Neural progenitor cell (in vitro differentiated cells): ENCODE measurements around the gene TGIF2. TPM values are rescaled to one million over a fixed set of nuclear protein-coding genes. Genes with fewer than 3 reads are reported as not detected.
"Not testable (repeated sequence)": the region's sequence is repeated elsewhere in the genome, so short reads cannot be mapped to it uniquely, and the experiment has no call there.

Source experiments
- DNase-seq: peaks from one replicate; pipeline ENCODE4 v3.0.0-alpha.2; 2016; ENCODE audit warnings: low spot score
- H2AFZ ChIP-seq: fragments of 200-600 bp; sonication (generic); replicated peaks from 2 replicates; pipeline ENCODE4 v1.6.1; 2016; ENCODE audit warnings: antibody characterized with exemption
- H3F3A ChIP-seq: fragments of 200-600 bp; sonication (generic); 2 replicates; pipeline ENCODE4 v1.6.1; 2016; ENCODE audit warnings: antibody characterized with exemption, low read depth
- H3K27ac ChIP-seq: fragments of 200-600 bp; sonication (generic); 2 replicates; pipeline ENCODE4 v1.5.1; 2016; ENCODE audit warnings: mild to moderate bottlenecking
- H3K27me3 ChIP-seq: fragments of 200-600 bp; sonication (generic); 2 replicates; pipeline ENCODE4 v1.6.1; 2016; ENCODE audit warnings: mild to moderate bottlenecking, moderate library complexity
- H3K36me3 ChIP-seq: fragments of 200-600 bp; sonication (generic); 2 replicates; pipeline ENCODE4 v1.5.1; 2016
- H3K4me1 ChIP-seq: fragments of 200-600 bp; sonication (generic); 2 replicates; pipeline ENCODE4 v1.6.1; 2016; ENCODE audit warnings: mixed run types
- H3K4me2 ChIP-seq: fragments of 200-600 bp; sonication (generic); 2 replicates; pipeline ENCODE4 v1.6.1; 2016
- H3K4me3 ChIP-seq: fragments of 200-600 bp; sonication (generic); 2 replicates; pipeline ENCODE4 v1.5.1; 2016
- H3K79me2 ChIP-seq: fragments of 200-600 bp; sonication (generic); 2 replicates; pipeline ENCODE4 v1.6.1; 2016; ENCODE audit warnings: low read depth
- H3K9ac ChIP-seq: fragments of 200-600 bp; sonication (generic); 2 replicates; pipeline ENCODE4 v1.6.1; 2016
- H3K9me3 ChIP-seq: fragments of 200-600 bp; sonication (generic); 2 replicates; pipeline ENCODE4 v1.5.1; 2016; ENCODE audit warnings: low read depth
- H4K20me1 ChIP-seq: fragments of 200-600 bp; sonication (generic); 2 replicates; pipeline ENCODE4 v1.6.1; 2016; ENCODE audit warnings: low read depth
- H3K27ac Mint-ChIP-seq: 3 replicates; pipeline ENCODE4 v1.8.0; 2021; ENCODE audit warnings: mixed read lengths
- H3K27me3 Mint-ChIP-seq: 2 replicates; pipeline ENCODE4 v1.8.0; 2022; ENCODE audit warnings: low read depth, mild to moderate bottlenecking, inconsistent platforms, moderate library complexity, mixed read lengths; ENCODE audit not compliant: insufficient read depth
- H3K36me3 Mint-ChIP-seq: 3 replicates; pipeline ENCODE4 v1.8.0; 2021; ENCODE audit warnings: mixed read lengths
- H3K4me1 Mint-ChIP-seq: 3 replicates; pipeline ENCODE4 v1.8.0; 2021; ENCODE audit warnings: mixed read lengths
- H3K4me3 Mint-ChIP-seq: 3 replicates; pipeline ENCODE4 v1.8.0; 2021; ENCODE audit warnings: mild to moderate bottlenecking, moderate library complexity, mixed read lengths
- H3K9me3 Mint-ChIP-seq: 3 replicates; pipeline ENCODE4 v1.8.0; 2020; ENCODE audit warnings: mixed read lengths
- EZH2 ChIP-seq: fragments of 200-600 bp; sonication (generic); IDR thresholded peaks from 2 replicates; pipeline ENCODE4 v1.6.1; 2017; ENCODE audit warnings: antibody characterized with exemption, mild to moderate bottlenecking, moderate library complexity
- EZH2phosphoT487 ChIP-seq: fragments of 200-600 bp; sonication (generic); IDR thresholded peaks from 2 replicates; pipeline ENCODE4 v1.6.1; 2017; ENCODE audit warnings: antibody characterized with exemption
- total RNA-seq: library from RNA; depleted of rRNA; stranded (reverse); fragments of >200 nt; gene quantifications from 2 replicates; pipeline ENCODE4 v1.2.3, GENCODE V29; 2015; ENCODE audit warnings: low replicate concordance
- TF ChIP-seq, protein P1 (sequence below): fragments of 200-600 bp; sonication (generic); IDR thresholded peaks from 2 replicates; pipeline ENCODE4 v1.5.1; 2017; ENCODE audit warnings: antibody characterized with exemption, mild to moderate bottlenecking

TGIF2 gene
- total RNA-seq, 1 donor from 2014 or later, result 67.1 TPM

DNA sequence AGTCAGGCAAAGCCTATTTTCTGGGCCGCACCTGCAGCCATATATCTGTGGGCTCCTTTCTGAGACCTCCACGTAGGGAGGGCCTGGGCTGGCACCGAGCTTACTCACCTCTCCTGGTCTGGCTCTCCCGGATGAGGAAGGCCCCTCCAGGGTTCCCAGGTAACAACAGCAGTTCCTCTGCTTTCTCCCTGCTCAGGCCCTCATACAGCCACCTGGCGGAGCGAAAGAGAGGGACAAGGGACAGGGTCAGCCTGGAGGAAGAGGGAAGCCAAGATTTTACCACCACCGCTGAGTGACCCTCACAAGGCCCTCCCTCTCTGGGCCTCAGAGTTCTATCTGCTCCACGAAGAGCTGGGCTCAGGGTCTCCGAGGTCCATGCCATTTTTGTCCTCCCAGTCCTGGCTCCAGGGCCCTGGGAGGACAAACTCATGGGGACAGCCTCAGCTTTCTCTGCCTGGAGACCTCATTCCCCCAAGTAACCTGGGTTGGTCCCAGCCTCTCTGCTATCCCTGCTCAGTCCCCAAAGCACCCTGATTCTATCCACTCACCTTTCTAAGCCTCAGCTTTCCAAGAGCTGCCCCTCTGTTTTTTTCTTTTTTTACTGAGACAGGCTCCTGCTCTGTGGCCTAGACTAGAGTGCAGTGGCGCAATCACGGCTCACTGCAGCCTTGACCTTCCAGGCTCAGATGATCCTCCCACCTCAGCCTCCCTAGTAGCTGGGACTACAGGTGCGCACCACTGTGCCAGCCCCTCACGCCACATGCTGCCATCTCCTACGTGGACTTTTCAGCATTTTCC is 59.3 kb downstream of the TGIF2 start:
- Histone ChIP-seq H4K20me1 (no peaks in the 10 kb centered on the region), H3K79me2 (no peaks in the 10 kb centered on the region), H3K4me2 (no peak overlapping the region), H3K27ac (no peak overlapping the region), H3K36me3 (no peaks in the 10 kb centered on the region), H3K9ac (no peak overlapping the region), H3F3A (no peaks in the 10 kb centered on the region), H3K27me3 (no peaks in the 10 kb centered on the region), H2AFZ (peak overlapping the region; percentile 79), H3K4me1 (no peaks in the 10 kb centered on the region), H3K4me3 (no peak overlapping the region), H3K9me3 (no peaks in the 10 kb centered on the region)
- no peaks in the 10 kb centered on the region for H3K27me3 Mint-ChIP-seq
- no peak overlapping the region for H3K27ac Mint-ChIP-seq
- TF ChIP-seq, protein P1, sequence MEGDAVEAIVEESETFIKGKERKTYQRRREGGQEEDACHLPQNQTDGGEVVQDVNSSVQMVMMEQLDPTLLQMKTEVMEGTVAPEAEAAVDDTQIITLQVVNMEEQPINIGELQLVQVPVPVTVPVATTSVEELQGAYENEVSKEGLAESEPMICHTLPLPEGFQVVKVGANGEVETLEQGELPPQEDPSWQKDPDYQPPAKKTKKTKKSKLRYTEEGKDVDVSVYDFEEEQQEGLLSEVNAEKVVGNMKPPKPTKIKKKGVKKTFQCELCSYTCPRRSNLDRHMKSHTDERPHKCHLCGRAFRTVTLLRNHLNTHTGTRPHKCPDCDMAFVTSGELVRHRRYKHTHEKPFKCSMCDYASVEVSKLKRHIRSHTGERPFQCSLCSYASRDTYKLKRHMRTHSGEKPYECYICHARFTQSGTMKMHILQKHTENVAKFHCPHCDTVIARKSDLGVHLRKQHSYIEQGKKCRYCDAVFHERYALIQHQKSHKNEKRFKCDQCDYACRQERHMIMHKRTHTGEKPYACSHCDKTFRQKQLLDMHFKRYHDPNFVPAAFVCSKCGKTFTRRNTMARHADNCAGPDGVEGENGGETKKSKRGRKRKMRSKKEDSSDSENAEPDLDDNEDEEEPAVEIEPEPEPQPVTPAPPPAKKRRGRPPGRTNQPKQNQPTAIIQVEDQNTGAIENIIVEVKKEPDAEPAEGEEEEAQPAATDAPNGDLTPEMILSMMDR, result peak; percentile 34
- no peak for TF ChIP-seq EZH2phosphoT487
- no peaks in the 10 kb centered on the region for H3K36me3 Mint-ChIP-seq
- no peak overlapping the region for H3K4me3 Mint-ChIP-seq
- no peaks in the 10 kb centered on the region for H3K9me3 Mint-ChIP-seq
- H3K4me1 Mint-ChIP-seq, result peaks cover 6% of the 10 kb centered on the region
- peak; percentile 54 for DNase-seq

DNA sequence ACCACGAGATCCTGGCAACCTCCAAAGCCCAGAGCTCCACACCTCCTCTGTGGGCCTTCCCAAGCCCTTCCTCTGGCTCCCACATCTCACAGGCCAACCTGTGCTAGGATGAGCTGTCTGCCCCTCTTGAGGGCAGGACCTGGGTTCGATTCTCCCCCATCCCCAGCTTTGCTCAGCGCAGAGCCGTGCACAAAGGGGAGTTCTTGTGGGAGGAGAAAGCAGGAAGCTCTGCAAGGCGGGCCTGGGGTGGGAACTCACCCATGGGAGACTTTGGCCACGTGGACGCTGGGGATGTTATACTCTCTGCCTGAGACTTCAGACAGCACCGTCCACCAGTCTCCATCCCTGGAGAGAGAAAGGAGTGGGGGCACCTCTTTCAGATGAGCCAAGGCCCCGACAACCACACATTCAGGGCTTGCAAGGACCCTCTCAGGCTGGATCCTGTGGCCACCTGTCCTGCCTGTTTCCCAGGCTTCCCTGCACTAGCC is 59.9 kb downstream of the TGIF2 start:
- Histone ChIP-seq H3F3A (no peaks in the 10 kb centered on the region), H3K4me1 (no peaks in the 10 kb centered on the region), H3K36me3 (no peaks in the 10 kb centered on the region), H3K4me3 (no peak overlapping the region), H3K4me2 (no peak overlapping the region), H3K9ac (no peak overlapping the region), H3K27me3 (no peaks in the 10 kb centered on the region), H3K9me3 (no peaks in the 10 kb centered on the region), H3K27ac (no peak overlapping the region), H3K79me2 (no peaks in the 10 kb centered on the region), H4K20me1 (no peaks in the 10 kb centered on the region), H2AFZ (no peak overlapping the region)
- Mint-ChIP-seq H3K27ac (no peak overlapping the region), H3K9me3 (no peaks in the 10 kb centered on the region), H3K4me3 (no peak overlapping the region), H3K27me3 (no peaks in the 10 kb centered on the region), H3K4me1 (peaks cover 6% of the 10 kb centered on the region), H3K36me3 (no peaks in the 10 kb centered on the region)
- no peak for DNase-seq
- TF ChIP-seq EZH2, result no peak
- TF ChIP-seq, protein P1, result no peak
- no peak for TF ChIP-seq EZH2phosphoT487

DNA sequence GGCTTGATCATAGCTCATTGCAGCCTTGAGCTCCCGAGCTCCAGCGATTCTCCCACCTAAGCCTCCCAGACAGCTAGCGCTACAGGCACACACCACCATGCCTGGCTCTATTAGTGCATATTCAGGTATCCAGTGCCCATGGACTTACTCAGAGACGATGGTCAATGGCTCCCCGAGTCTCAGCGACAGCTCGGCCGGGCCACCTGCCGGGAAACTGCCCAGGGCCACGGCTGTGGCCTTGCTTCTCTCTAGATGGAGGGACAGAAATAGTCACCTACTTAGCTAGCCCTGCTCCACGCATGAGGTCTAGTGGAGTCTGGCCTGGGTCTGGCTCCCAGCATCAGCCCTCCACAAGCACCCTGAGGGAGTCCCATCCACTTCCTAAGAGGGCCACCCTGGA is 60.9 kb downstream of the TGIF2 start:
- TF ChIP-seq EZH2phosphoT487 (no peak), EZH2 (no peak)
- TF ChIP-seq, protein P1, result no peak
- H3K4me2 ChIP-seq, result no peak overlapping the region
- no peaks in the 10 kb centered on the region for H3K9me3 ChIP-seq
- no peaks in the 10 kb centered on the region for H4K20me1 ChIP-seq
- H3K27ac ChIP-seq, result no peak overlapping the region
- Mint-ChIP-seq H3K27me3 (no peaks in the 10 kb centered on the region), H3K36me3 (no peaks in the 10 kb centered on the region), H3K4me3 (no peak overlapping the region), H3K4me1 (peaks cover 6% of the 10 kb centered on the region), H3K9me3 (no peaks in the 10 kb centered on the region), H3K27ac (no peak overlapping the region)
- no peak overlapping the region for H3K9ac ChIP-seq
- no peaks in the 10 kb centered on the region for H3K79me2 ChIP-seq
- DNase-seq, result no peak
- H3F3A ChIP-seq, result no peaks in the 10 kb centered on the region
- H3K36me3 ChIP-seq, result no peaks in the 10 kb centered on the region
- no peaks in the 10 kb centered on the region for H3K4me1 ChIP-seq
- no peak overlapping the region for H3K4me3 ChIP-seq
- no peak overlapping the region for H2AFZ ChIP-seq
- no peaks in the 10 kb centered on the region for H3K27me3 ChIP-seq

DNA sequence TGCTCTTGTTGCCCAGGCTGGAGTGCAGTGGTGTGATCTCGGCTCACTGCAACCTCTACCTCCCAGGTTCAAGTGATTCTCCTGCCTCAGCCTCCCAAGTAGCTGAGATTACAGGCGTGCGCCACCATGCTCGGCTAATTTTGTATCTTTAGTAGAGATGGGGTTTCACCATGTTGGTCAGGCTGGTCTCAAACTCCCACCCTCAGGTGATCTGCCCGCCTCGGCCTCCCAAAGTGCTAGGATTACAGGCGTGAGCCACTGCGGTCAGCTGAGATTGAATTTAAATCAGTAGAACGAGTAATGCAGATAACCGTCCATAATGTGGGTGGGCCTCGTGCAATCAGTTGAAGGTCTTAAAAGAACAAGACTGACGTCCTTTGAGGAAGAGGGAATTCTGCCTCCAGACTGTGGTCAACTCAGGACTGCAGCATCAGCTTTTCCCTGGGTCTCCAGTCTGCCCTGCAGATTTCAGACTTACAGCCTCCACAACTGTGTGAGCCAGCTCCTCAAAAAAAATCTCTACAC is 65.5 kb downstream of the TGIF2 start:
- not testable (repeated sequence) for H3K36me3 ChIP-seq, H3K4me3 Mint-ChIP-seq, H3K27me3 Mint-ChIP-seq, H3K27me3 ChIP-seq, H3K9me3 Mint-ChIP-seq, DNase-seq, H3K27ac Mint-ChIP-seq, H4K20me1 ChIP-seq, H3K4me1 Mint-ChIP-seq, H3F3A ChIP-seq, H2AFZ ChIP-seq, H3K79me2 ChIP-seq, H3K27ac ChIP-seq, H3K4me2 ChIP-seq, H3K36me3 Mint-ChIP-seq, H3K4me3 ChIP-seq, H3K4me1 ChIP-seq, H3K9me3 ChIP-seq, H3K9ac ChIP-seq
